Gastrocnemius medialis (tissue), 4 donors: ENCODE data around the gene HSPB8. TPM values are rescaled to one million over a fixed set of nuclear protein-coding genes. Genes with fewer than 3 reads are reported as not detected.
"Not testable (repeated sequence)": the region's sequence is repeated elsewhere in the genome, so short reads cannot be mapped to it uniquely, and the experiment has no call there.

Experiments
- ATAC-seq, 2 donors: fragments of 150-250 bp; one replicate each; pipeline ENCODE4 v1.9.1; 2016
- DNase-seq, 2 donors: peaks; one replicate each; pipeline ENCODE4 v3.0.0-alpha.2; 2019
- H3K27ac ChIP-seq, 4 donors: fragments of 200-600 bp; sonication (generic); 1 replicate in 1 of 4; 2 replicates in 3 of 4; pipeline ENCODE4 v1.5.1; 2016 to 2018; ENCODE audit warnings: mild to moderate bottlenecking in 2 of 4, moderate library complexity in 1 of 4
- H3K27me3 ChIP-seq, 3 donors: fragments of 200-600 bp; sonication (generic) in 2 of 3; 1 replicate in 1 of 3; 2 replicates in 2 of 3; pipeline versions ENCODE4 v1.5.1 to v1.6.0; 2016 to 2019; ENCODE audit warnings: mild to moderate bottlenecking in 1 of 3, moderate library complexity in 1 of 3
- H3K36me3 ChIP-seq, 2 donors: fragments of 200-600 bp; sonication (generic) in 1 of 2; one replicate each; pipeline ENCODE4 v1.5.1; 2017 to 2018
- H3K4me1 ChIP-seq, 2 donors: fragments of 200-600 bp; sonication (generic) in 1 of 2; one replicate each; pipeline ENCODE4 v1.5.1; 2016 to 2017; ENCODE audit warnings: mild to moderate bottlenecking in 2 of 2
- H3K4me3 ChIP-seq, 4 donors: fragments of 200-600 bp; sonication (generic) in 3 of 4; 1 replicate in 1 of 4; 2 replicates in 3 of 4; pipeline ENCODE4 v1.5.1; 2016 to 2019; ENCODE audit warnings: mild to moderate bottlenecking in 2 of 4
- H3K9me3 ChIP-seq, 3 donors: fragments of 200-600 bp; sonication (generic) in 2 of 3; 1 replicate in 1 of 3; 2 replicates in 2 of 3; pipeline ENCODE4 v1.5.1; 2016 to 2019
- POLR2A ChIP-seq, 2 donors: fragments of 450-650 bp; IDR thresholded peaks; one replicate each; pipeline ENCODE4 v1.6.1; 2017; ENCODE audit warnings: antibody characterized with exemption in 2 of 2, mild to moderate bottlenecking in 2 of 2, moderate library complexity in 2 of 2
- in situ Hi-C, 4 donors: fragments of 200-750 bp; cut with MboI; loops; one replicate each; pipeline versions ENCODE4 v1.15.0 to v1.8.0; 2017; ENCODE audit warnings: low sequenced_read_pairs in 4 of 4
- intact Hi-C: fragments of 100-400 bp; cut with DNase I; formaldehyde crosslinking; loops from one replicate; pipeline ENCODE4 v1.15.1; 2023; ENCODE audit warnings: low total_unique reads
- total RNA-seq, 4 donors: library from RNA; depleted of rRNA; stranded (reverse); fragments of >200 nt; gene quantifications; one replicate each; pipeline versions ENCODE4 v1.1.0 to v1.2.3, GENCODE V29; 2016
- TF ChIP-seq, protein P1 (sequence below), 5 experiments: fragments of 450-650 bp in 3 of 5; fragments of 200-600 bp in 2 of 5; sonication (generic) in 2 of 5; IDR thresholded peaks in 4 of 5; conservative IDR thresholded peaks in 1 of 5; 1 replicate in 4 of 5; 2 replicates in 1 of 5; pipeline ENCODE4 v1.5.1; 2016 to 2019; ENCODE audit warnings: antibody characterized with exemption in 5 of 5, mild to moderate bottlenecking in 3 of 5, moderate library complexity in 3 of 5

HSPB8 gene
- total RNA-seq, 4 donors from 2014 or later: 552 to 742 (median 604) TPM

DNA sequence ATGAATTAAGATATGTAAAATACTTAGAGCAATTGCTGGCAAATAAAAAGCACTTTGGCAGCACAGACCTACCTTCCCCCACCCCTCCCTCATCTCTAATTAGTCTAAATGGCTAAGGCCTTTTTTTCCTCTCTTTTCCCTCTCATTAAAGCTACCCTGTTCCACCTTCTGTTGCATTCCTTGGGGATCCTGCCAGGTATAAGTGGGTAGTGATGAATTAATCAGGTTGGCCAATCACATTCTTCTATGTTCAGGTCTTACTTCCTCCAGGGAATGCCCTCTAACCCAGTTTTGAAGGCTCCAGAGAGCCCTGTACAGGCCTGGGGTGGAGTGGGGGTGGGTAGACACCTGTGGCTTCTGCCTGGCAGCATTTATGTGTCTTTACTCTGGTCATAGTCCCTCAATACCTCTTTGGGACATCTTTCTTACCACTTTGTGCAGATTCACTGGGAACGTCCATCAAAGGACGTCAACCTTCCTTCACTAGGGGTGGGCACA lies 28.4 kb downstream of the HSPB8 start:
- Histone ChIP-seq H3K27ac (peak overlapping the region in 1 of 4 donors; percentile 20), H3K9me3 (no peaks in the 10 kb centered on the region), H3K27me3 (no peaks in the 10 kb centered on the region), H3K36me3 (no peaks in the 10 kb centered on the region), H3K4me1 (peaks cover 26 to 38% of the 10 kb centered on the region in 2 donors), H3K4me3 (no peak overlapping the region)
- no peak for ATAC-seq
- intact Hi-C loops (no loop called here), in situ Hi-C loops (no loop called here)
- DNase-seq: no peak
- TF ChIP-seq, protein P1, sequence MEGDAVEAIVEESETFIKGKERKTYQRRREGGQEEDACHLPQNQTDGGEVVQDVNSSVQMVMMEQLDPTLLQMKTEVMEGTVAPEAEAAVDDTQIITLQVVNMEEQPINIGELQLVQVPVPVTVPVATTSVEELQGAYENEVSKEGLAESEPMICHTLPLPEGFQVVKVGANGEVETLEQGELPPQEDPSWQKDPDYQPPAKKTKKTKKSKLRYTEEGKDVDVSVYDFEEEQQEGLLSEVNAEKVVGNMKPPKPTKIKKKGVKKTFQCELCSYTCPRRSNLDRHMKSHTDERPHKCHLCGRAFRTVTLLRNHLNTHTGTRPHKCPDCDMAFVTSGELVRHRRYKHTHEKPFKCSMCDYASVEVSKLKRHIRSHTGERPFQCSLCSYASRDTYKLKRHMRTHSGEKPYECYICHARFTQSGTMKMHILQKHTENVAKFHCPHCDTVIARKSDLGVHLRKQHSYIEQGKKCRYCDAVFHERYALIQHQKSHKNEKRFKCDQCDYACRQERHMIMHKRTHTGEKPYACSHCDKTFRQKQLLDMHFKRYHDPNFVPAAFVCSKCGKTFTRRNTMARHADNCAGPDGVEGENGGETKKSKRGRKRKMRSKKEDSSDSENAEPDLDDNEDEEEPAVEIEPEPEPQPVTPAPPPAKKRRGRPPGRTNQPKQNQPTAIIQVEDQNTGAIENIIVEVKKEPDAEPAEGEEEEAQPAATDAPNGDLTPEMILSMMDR (IDR thresholded peaks at IDR 0.05 in 4 of 5, conservative IDR thresholded peaks at IDR 0.05 in 1 of 5): no peak
- no peak for TF ChIP-seq POLR2A (IDR thresholded peaks at IDR 0.05)

DNA sequence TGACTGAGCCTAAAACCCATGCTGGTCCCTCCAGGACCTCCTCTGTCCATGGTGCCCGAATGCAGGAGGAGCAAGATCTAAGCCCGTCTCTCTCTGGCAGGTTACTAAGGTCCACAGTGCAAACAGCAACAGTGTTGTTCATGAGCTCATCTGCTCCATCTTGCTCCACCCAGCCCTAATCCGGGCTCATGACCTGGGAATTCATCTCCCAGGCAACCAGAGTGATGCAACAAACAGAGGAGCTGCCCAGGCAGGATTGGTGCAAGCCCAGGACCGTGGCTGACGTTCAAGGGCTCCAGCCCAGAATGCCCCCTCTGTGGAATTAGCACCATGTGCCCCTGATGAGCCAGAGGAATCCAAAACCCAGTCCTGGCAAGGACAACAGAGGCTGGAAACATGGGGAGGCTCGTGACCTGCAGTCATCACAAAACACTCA lies 29.9 kb downstream of the HSPB8 start:
- Histone ChIP-seq H3K9me3 (no peaks in the 10 kb centered on the region), H3K4me3 (no peak overlapping the region), H3K4me1 (peaks cover 22 to 36% of the 10 kb centered on the region in 2 donors), H3K27me3 (no peaks in the 10 kb centered on the region), H3K27ac (peak overlapping the region in 3 of 4 donors; percentile 51 to 71 (median 60)), H3K36me3 (no peaks in the 10 kb centered on the region)
- ATAC-seq (peak; percentile 80 to 86), DNase-seq (peak; percentile 55 to 89)
- peak; percentile 23 to 28 for TF ChIP-seq POLR2A (IDR thresholded peaks at IDR 0.05)
- TF ChIP-seq, protein P1 (IDR thresholded peaks at IDR 0.05 in 4 of 5, conservative IDR thresholded peaks at IDR 0.05 in 1 of 5): no peak
- intact Hi-C loops: loop anchor here (2.0 kb wide), 3 partner anchors 28 to 50 kb away; no protein-coding TSS in a partner anchor
- in situ Hi-C loops: no loop called here

DNA sequence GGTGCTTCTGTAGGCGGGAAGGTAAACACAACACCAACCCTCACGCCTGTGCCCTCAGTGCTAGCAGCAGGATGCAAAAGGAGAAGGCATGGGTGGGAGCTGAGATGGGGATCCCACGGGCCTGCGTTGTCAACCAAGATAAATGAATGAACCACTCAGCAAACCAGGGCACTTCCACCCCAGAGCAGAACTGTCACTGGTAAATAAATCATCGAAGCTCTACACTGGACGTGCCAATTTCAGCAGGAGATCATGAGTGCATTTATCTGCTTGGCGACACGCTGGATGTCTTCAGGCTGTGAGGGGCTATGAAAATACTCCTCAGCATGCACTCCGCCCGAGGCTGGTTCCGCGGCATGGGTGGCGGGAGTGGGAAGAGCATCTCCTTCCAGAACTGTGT lies 33.2 kb downstream of the HSPB8 start:
- in situ Hi-C loops (no loop called here), intact Hi-C loops (no loop called here)
- H3K36me3 ChIP-seq: no peaks in the 10 kb centered on the region
- H3K9me3 ChIP-seq: no peaks in the 10 kb centered on the region
- no peak for TF ChIP-seq POLR2A (IDR thresholded peaks at IDR 0.05)
- TF ChIP-seq, protein P1 (IDR thresholded peaks at IDR 0.05 in 4 of 5, conservative IDR thresholded peaks at IDR 0.05 in 1 of 5): no peak
- DNase-seq: no peak
- ATAC-seq: no peak
- H3K4me3 ChIP-seq: no peak overlapping the region
- H3K27ac ChIP-seq: no peak overlapping the region
- no peaks in the 10 kb centered on the region for H3K27me3 ChIP-seq
- peaks cover 7 to 18% of the 10 kb centered on the region in 2 donors for H3K4me1 ChIP-seq

DNA sequence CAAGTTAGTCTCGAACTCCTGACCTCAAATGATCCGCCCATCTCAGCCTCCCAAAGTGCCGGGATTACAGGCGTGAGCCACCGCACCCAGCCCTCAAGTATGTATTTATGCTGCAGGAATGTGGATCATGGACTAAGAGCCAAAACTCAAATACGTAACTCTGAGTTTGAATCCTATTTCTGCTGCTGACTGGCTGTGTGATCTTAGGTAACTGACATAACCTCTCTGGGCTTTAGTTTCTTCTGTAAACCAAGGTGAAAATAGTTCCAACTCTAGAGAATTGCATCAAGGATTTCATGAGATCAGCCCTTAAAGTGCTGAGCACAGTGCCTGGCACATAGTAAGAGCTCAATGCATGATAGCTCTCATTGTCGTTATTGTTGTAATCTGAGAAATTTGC lies 37.4 kb downstream of the HSPB8 start:
- DNase-seq: no peak
- TF ChIP-seq, protein P1 (IDR thresholded peaks at IDR 0.05 in 4 of 5, conservative IDR thresholded peaks at IDR 0.05 in 1 of 5): no peak
- TF ChIP-seq POLR2A (IDR thresholded peaks at IDR 0.05): no peak

DNA sequence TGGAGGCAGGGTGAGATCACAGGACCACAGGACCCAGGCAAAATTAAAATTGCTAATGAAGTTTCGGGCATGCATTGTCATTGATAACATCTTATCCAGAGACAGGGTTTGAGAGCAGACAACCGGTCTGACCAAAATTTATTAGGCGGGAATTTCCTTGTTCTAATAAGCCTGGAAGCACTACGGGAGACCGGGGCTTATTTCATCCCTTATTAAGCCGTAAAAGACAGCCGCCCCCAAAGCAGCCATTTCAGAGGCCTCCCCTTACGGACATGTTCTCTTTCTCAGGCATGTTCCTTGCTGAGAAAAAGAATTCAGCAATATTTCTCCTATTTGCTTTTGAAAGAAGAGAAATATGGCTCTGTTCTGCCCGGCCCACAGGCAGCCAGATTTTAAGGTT lies 40.1 kb downstream of the HSPB8 start:
- ATAC-seq, in situ Hi-C loops, H3K27ac ChIP-seq: not testable (repeated sequence)

More for the DNA sequence above, 37.4 kb downstream of the HSPB8 start:
- Histone ChIP-seq H3K4me1 (no peaks in the 10 kb centered on the region), H3K9me3 (no peaks in the 10 kb centered on the region), H3K27ac (no peak overlapping the region), H3K27me3 (no peaks in the 10 kb centered on the region), H3K4me3 (no peak overlapping the region), H3K36me3 (no peaks in the 10 kb centered on the region)
- in situ Hi-C loops: no loop called here
- no peak for ATAC-seq
- intact Hi-C loops: no loop called here

More for the DNA sequence above, 40.1 kb downstream of the HSPB8 start:
- H3K27me3 ChIP-seq, H3K36me3 ChIP-seq, intact Hi-C loops, DNase-seq, H3K4me3 ChIP-seq, H3K4me1 ChIP-seq, H3K9me3 ChIP-seq: not testable (repeated sequence)
